T-helper 2 cell (primary cell): ENCODE measurements around the gene MMEL1.
"Not testable (repeated sequence)": the region's sequence is repeated elsewhere in the genome, so short reads cannot be mapped to it uniquely, and the experiment has no call there.

Experiments used
- DNase-seq, 5 experiments: peaks; one replicate each; pipeline versions ENCODE4 v3.0.0 to v3.0.0-alpha.2; 2012 to 2022

MMEL1 gene

GRCh38 chr1:2627746-2628145 lies 5.1 kb downstream of the MMEL1 start:
- no peak for DNase-seq

GRCh38 chr1:2625748-2626147 lies 7.1 kb downstream of the MMEL1 start:
- DNase-seq, result not testable (repeated sequence)

- DNase-seq, result no peak
These were observed 7.5 kb downstream of the MMEL1 start for GRCh38 chr1:2625311-2625710.

GRCh38 chr1:2624735-2625300 lies 8.0 kb downstream of the MMEL1 start:
- DNase-seq, result no peak

- DNase-seq, result no peak
These were observed 9.1 kb downstream of the MMEL1 start for GRCh38 chr1:2623571-2624337.

- no peak for DNase-seq
These were observed 14.8 kb downstream of the MMEL1 start for GRCh38 chr1:2617971-2618470.

- DNase-seq, result no peak
These were observed 18.7 kb downstream of the MMEL1 start for GRCh38 chr1:2614145-2614544.

GRCh38 chr1:2612591-2613365 lies 20.0 kb downstream of the MMEL1 start:
- DNase-seq, result no peak

GRCh38 chr1:2611621-2612437 lies 21.0 kb downstream of the MMEL1 start:
- peak in 1 of 5 experiments; percentile 6 for DNase-seq

- peak in 1 of 5 experiments; percentile 12 for DNase-seq
These were observed 21.8 kb downstream of the MMEL1 start for GRCh38 chr1:2611031-2611501.

GRCh38 chr1:2610036-2610959 lies 22.5 kb downstream of the MMEL1 start:
- DNase-seq, result no peak

GRCh38 chr1:2609319-2610035 lies 23.3 kb downstream of the MMEL1 start:
- no peak for DNase-seq

GRCh38 chr1:2607641-2608091 lies 25.1 kb downstream of the MMEL1 start:
- no peak for DNase-seq

GRCh38 chr1:2606881-2607621 lies 25.8 kb downstream of the MMEL1 start:
- peak in 1 of 5 experiments; percentile 5 for DNase-seq

GRCh38 chr1:2606396-2606880 lies 26.4 kb downstream of the MMEL1 start:
- peak in 1 of 5 experiments; percentile 7 for DNase-seq

- DNase-seq, result peak in 1 of 5 experiments; percentile 6
These were observed 27.1 kb downstream of the MMEL1 start for GRCh38 chr1:2605509-2606395.

GRCh38 chr1:2604844-2605508 lies 27.8 kb downstream of the MMEL1 start:
- DNase-seq, result no peak
